ENCODE results near the gene LRRC46.

The LRRC46 gene

DNA sequence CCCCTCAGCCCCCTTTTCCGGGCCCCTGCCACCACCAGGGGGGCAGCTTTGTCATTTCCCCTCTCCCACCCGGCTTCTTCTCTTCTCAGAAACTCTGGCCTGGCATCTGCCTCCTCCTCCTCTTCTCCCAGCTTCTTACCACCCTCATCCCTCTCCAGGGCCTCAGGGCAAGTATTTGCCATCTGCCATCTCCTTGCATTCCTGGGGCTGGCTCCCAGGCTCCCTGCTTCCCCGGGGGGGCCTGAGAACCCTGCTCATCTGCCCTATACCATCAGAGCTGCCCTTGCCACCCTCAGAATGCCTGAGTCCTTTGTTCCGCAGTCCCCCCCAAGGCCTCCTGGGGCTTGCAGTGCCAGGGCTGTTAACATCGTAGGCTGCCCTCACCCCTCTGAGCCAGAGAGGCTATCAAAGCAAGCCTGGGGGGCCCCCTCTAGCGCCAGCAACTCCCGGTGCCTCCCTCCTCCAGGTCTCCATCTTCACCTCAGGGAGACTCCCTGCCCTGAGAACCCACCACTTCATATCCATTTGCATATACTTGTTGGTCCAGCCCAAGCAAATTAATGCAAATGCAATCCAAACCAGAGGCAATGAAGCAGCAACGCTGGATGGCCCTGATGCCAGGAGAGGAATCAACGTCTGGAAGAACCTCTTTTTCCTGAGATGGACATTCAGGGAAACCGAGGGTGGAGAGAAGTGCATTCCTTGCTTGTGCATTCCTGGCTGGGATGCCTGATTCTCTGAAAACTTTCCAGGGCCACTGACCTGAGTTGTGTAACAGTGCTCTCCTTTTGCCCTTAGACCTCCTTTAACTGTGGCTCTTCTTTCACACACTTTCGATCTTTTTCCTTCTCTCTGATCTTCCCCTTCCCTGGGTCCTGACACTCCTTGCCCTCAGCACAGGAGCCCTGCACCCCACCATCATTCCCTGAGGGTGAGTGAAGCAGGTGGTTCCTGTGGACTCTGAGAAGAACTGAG, 43.8 kb downstream of the LRRC46 start:
- ChIA-PET CTCF (interaction anchor here (0.9 to 1.0 kb wide), 2 partner anchors 14 to 33 kb away, joined by 4 to 5 read pairs; no protein-coding TSS in a partner anchor), POLR2A (ENCODE audit: low non-redundant PET) (no interaction called here)
- TF ChIP-seq CTCF (conservative IDR thresholded peaks at IDR 0.05; ENCODE audit: low read depth) = no peak
- no peak for DNase-seq (ENCODE audit: low spot score)
- H3K27ac ChIP-seq = no peak overlapping the region

DNA sequence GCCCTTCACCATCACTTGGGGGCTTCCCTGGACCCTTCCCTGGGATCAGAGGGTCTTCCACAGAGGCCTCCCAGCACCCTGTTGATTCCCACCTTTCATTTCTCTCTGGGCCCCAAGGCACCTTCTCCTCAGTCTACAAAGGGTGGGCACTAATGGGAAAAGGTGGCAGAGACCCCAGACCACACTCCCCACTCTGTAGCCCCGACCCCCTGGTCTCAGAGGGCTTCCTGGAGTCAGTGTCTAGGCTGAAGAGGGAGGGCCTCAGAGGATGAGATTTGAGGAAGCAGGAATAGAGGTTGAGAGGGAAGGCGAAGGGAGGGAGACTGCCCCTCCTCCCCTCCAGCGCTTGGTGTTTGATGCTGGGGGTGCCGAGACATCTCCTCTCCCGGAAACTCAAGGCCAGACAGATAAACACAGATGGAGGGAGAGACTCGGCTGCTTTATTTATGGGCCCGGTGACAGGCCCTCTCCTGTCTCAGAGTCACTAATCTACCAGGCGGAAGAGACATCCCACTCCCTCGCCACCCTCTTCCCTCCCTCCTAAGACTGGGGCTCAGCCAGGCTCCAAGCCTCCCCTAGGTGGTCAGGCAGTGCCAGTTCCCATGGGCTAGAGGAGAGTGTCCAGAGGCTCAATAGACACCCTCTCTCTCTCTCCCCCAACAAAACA, 46.0 kb downstream of the LRRC46 start:
- no peak overlapping the region for H3K27ac ChIP-seq
- ChIA-PET POLR2A (ENCODE audit: low non-redundant PET) (no interaction called here), CTCF (no interaction called here)
- no peak for DNase-seq (ENCODE audit: low spot score)
- no peak for TF ChIP-seq CTCF (conservative IDR thresholded peaks at IDR 0.05; ENCODE audit: low read depth)

- no peak overlapping the region for H3K27ac ChIP-seq
- no peak for TF ChIP-seq CTCF (conservative IDR thresholded peaks at IDR 0.05; ENCODE audit: low read depth)
- no peak for DNase-seq (ENCODE audit: low spot score)
- ChIA-PET CTCF (no interaction called here), POLR2A (ENCODE audit: low non-redundant PET) (no interaction called here)
Measured at GRCh38 chr17:47878203-47879027, 46.9 kb downstream of the LRRC46 start.

DNA sequence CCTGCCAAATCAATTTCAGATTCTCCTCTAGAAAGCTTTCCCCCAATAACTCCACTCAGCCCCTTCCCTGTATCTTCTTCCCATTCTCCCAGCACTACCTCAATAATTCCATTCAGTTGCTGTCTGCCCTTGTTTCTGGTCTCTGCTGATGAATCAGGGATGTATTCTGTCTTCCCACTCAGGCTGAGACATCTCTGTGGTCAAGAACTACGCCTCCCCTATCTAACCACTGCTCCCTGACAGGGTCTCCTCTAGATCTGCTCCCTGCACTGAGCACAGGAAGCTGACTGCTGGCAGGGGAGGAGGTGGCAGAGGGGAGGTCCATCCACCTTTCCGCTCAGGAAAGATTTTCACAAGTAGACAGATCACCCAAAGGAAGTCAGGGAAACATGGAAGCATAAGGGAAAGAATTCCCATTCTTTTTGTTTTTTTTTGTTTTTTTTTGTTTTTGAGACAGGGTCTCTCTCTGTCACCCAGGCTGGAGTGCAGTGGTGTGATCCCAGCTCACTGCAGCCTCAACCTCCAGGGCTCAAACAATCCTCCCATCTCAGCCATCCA, 47.6 kb downstream of the LRRC46 start:
- TF ChIP-seq CTCF (conservative IDR thresholded peaks at IDR 0.05; ENCODE audit: low read depth) = no peak
- no peak for DNase-seq (ENCODE audit: low spot score)
- ChIA-PET CTCF (interaction anchor here (0.9 to 1.1 kb wide), 2 partner anchors 11 to 31 kb away, joined by 4 read pairs; no protein-coding TSS in a partner anchor), POLR2A (ENCODE audit: low non-redundant PET) (interaction anchor here (0.7 kb wide), 1 partner anchor 36 kb away, joined by 3 read pairs; no protein-coding TSS in a partner anchor)
- H3K27ac ChIP-seq = no peak overlapping the region

- no peak for TF ChIP-seq CTCF (conservative IDR thresholded peaks at IDR 0.05; ENCODE audit: low read depth)
- H3K27ac ChIP-seq = no peak overlapping the region
- CTCF ChIA-PET = interaction anchor here (0.7 to 1.1 kb wide), 3 partner anchors 10 to 112 kb away, joined by 3 to 4 read pairs (median 4); no protein-coding TSS in a partner anchor
- DNase-seq (ENCODE audit: low spot score) = no peak
- POLR2A ChIA-PET (ENCODE audit: low non-redundant PET) = interaction anchor here (0.7 kb wide), 1 partner anchor 12 kb away, joined by 4 read pairs; no protein-coding TSS in a partner anchor
Measured at GRCh38 chr17:47879776-47880454, 48.4 kb downstream of the LRRC46 start.
